ENCODE results near the gene TTC16. TPM values are rescaled to one million over a fixed set of nuclear protein-coding genes. Genes with fewer than 3 reads are reported as not detected.
A peak's percentile ranks its signal among the peaks of the same experiment; 100 is the strongest.

The TTC16 gene
- total RNA-seq, 2 experiments from 2014 or later = 0.50 to 0.79 TPM

DNA sequence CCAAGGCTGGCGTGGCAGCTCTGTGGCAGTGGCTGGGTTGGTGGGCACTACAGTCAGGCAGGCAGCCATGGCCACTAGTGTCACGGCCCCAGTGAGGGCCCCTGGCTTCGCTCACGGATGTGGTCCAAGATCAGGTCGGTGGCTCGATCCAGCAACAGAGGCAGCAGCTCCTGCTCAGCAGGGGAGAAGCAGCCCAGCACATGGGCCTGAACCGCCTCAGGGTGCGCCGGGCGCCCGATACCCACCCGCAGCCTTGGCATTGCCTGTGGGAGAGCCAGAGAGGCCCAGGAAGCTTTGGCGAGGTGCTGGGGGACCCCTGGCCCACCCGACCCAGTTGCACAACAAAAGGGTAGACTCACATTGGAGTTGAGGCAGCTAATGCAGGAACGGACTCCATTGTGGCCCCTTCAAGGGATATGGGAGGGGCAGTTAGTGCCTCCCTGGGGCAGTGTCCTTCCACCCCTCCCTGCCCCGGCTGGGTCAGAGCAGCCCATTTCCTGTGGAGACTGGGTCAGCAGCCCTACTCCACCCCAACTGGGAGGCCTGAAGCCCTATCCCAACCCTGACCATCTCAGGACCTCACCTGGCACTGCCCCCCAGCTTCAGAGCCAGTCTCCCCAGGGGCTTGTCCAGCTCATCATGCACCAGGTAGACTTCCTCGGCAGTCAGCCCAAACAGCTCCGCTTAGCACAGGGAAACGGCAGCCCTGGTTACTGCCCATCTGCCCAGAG, 1.7 kb upstream of the TTC16 start:
- DNase-seq = no peak
- Mint-ChIP-seq H3K9me3 (no peaks in the 10 kb centered on the region), H3K4me1 (ENCODE audit: low read depth) (peaks cover 30% of the 10 kb centered on the region), H3K4me3 (peak overlapping the region; percentile 73), H3K36me3 (ENCODE audit: low read depth) (peaks cover 2% of the 10 kb centered on the region), H3K27ac (no peak overlapping the region), H3K27me3 (ENCODE audit: low read depth) (no peaks in the 10 kb centered on the region)
- CTCF ChIA-PET = interaction anchor here (0.7 to 2.9 kb wide), 4 partner anchors 20 to 207 kb away, joined by 3 to 14 read pairs (median 4); partner anchors contain the start of gene TOR2A
- intact Hi-C loops (cut with micrococcal nuclease) = no loop called here

DNA sequence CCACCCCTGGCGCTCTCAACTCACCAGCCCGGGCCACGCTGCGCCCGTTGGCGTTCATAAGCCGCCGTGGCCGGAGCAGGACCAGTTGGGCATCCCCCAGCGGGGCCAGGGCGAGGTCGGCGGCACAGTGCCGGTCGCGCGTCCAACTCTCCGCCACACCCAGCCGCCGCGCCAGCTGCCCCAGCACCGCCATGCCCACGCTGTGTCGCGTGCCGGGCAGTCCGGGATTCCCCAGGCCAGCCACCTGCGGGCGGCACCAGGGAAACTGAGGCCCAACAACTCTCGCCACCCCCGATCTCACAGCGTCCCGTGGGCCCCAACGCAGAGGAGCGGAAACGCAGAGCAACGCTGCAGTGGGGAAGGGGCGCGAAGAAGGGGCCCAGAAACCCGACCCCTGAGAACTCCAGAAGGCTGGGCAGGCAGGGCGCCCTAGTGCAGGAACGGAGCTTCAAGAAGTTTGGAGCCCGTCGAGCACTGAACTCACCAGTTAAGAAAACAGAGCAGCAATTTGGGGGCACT, 869 bp upstream of the TTC16 start:
- H3K9me3 Mint-ChIP-seq = no peaks in the 10 kb centered on the region
- intact Hi-C loops (cut with micrococcal nuclease) = loop anchor here (1.0 to 5.0 kb wide), 3 partner anchors 16 to 103 kb away; partner anchors contain the start of genes STXBP1 and TOR2A
- H3K36me3 Mint-ChIP-seq (ENCODE audit: low read depth) = peaks cover 2% of the 10 kb centered on the region
- CTCF ChIA-PET = interaction anchor here (1.0 to 2.9 kb wide), 4 partner anchors 20 to 155 kb away, joined by 3 to 14 read pairs (median 7); partner anchors contain the start of gene TOR2A
- H3K4me3 Mint-ChIP-seq = peak overlapping the region; percentile 97
- no peaks in the 10 kb centered on the region for H3K27me3 Mint-ChIP-seq (ENCODE audit: low read depth)
- H3K4me1 Mint-ChIP-seq (ENCODE audit: low read depth) = peaks cover 37% of the 10 kb centered on the region
- H3K27ac Mint-ChIP-seq = peak overlapping the region; percentile 84
- peak; percentile 25 for DNase-seq

DNA sequence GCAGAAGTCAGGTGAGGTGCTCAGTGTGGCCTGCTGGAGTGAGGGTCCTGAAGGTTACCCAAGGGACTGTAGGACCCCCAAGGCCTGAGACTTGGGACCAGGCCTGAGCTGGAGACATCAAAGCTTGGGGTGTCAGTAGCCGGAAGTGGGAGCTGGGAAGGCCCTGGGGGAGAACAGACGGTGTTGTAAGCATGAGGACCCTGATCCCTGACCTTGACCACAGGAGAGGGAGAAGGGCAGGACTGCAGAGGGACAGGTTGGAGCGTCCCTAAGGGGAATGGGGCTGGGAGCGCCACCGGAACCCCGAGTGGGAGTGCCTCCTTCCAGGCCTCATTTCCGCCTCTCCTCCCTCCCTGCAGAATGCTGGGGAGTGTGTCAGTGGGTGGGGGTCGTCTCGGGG, 533 bp downstream of the TTC16 start:
- Mint-ChIP-seq H3K36me3 (ENCODE audit: low read depth) (peaks cover 2% of the 10 kb centered on the region), H3K27me3 (ENCODE audit: low read depth) (no peaks in the 10 kb centered on the region), H3K4me3 (peak overlapping the region; percentile 97), H3K4me1 (ENCODE audit: low read depth) (peaks cover 39% of the 10 kb centered on the region), H3K27ac (peak overlapping the region; percentile 84), H3K9me3 (no peaks in the 10 kb centered on the region)
- CTCF ChIA-PET = interaction anchor here (0.6 to 2.9 kb wide), 3 partner anchors 18 to 153 kb away, joined by 3 to 14 read pairs (median 10); partner anchors contain the start of gene TOR2A
- no peak for DNase-seq
- intact Hi-C loops (cut with micrococcal nuclease) = loop anchor here (5.0 kb wide), 1 partner anchor 104 kb away; the partner anchor contains the start of gene STXBP1

DNA sequence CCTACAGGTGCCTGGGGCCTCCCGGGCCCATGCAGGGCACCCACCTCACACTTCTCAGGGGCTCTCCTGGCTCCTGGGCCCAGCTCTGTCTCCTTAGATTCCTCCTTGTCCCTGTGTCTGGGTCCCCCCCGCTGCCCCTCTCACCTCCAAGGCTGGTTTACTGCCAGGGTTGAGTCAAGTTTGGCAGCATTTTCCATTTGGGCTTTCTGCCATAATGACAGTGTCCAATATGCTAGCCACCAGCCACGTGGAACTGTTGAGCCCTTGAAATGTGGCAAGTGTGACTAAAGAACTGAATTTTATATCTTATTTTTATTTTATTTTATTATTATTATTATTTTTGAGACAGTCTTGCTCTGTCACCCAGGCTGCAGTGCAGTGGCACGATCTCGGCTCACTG, 1.9 kb downstream of the TTC16 start:
- Mint-ChIP-seq H3K4me3 (no peak overlapping the region), H3K27ac (no peak overlapping the region), H3K36me3 (ENCODE audit: low read depth) (peaks cover 2% of the 10 kb centered on the region), H3K9me3 (no peaks in the 10 kb centered on the region), H3K4me1 (ENCODE audit: low read depth) (peaks cover 34% of the 10 kb centered on the region), H3K27me3 (ENCODE audit: low read depth) (no peaks in the 10 kb centered on the region)
- CTCF ChIA-PET = interaction anchor here (0.6 to 0.7 kb wide), 2 partner anchors 61 to 73 kb away, joined by 3 to 6 read pairs; no protein-coding TSS in a partner anchor
- DNase-seq = no peak
- intact Hi-C loops (cut with micrococcal nuclease) = loop anchor here (5.0 kb wide), 1 partner anchor 105 kb away; the partner anchor contains the start of gene STXBP1

DNA sequence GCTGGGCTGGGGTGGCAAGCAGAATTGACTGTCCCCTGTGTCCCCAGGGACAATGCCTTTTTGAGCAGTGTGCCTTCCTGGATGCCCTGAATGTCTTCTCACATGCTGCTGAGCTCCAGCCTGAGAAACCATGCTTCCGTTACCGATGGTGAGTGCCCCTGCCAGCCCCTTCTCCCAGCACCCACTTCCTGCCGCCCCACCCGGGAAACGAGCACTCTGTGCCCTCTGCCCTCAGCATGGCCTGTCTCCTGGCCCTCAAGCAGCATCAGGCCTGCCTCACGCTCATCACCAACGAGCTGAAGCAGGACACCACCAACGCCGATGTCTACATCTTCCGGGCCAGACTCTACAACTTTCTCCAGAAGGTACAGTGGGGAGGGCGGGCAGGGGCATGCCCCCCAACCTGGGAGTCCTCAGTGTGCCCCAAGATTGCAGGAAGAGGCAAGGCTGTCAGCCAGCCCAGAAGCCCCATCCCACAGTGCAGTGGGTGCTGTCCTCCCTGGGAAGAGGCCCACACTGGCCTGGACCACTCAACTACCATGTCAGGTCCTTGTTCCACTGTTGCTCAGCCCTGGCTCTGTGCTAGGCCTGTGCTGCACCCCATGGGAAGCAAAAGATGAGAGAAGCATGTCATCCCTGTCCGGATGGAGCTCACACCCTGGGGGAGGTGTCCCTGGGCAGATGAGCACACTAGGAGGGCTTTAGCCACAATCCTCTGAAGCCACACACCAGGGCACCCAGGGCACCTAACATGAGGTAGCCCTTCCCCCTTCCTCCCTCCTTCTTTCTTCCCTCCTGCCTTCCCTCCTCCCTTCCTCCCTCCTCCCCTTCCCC, 4.4 kb downstream of the TTC16 start:
- peaks cover 28% of the 10 kb centered on the region for H3K4me1 Mint-ChIP-seq (ENCODE audit: low read depth)
- intact Hi-C loops (cut with micrococcal nuclease) = no loop called here
- peak; percentile 27 for DNase-seq
- no peaks in the 10 kb centered on the region for H3K27me3 Mint-ChIP-seq (ENCODE audit: low read depth)
- H3K27ac Mint-ChIP-seq = peak overlapping the region; percentile 50
- H3K9me3 Mint-ChIP-seq = no peaks in the 10 kb centered on the region
- H3K4me3 Mint-ChIP-seq = peak overlapping the region; percentile 29
- CTCF ChIA-PET = interaction anchor here (1.2 to 1.5 kb wide), 2 partner anchors 13 to 14 kb away, joined by 3 to 4 read pairs; partner anchors contain the start of gene TOR2A
- peaks cover 2% of the 10 kb centered on the region for H3K36me3 Mint-ChIP-seq (ENCODE audit: low read depth)

DNA sequence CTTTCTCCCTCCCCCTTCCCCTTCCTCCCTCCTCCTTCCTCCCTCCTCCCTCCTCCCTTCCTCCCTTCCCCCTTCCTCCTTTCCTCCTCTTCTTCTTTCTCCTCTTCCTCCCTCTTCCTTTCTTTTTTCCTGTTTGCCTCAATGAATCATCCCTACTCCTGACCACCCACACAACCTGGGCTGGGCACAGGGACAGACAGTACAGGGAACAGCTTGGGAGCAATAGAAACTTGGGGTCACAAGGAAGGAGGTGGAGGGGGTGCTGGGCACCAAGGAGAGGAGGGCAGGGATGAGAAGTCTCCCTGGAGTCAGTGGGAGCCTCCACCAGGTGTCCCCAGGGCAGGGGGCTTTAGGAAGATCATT, 5.0 kb downstream of the TTC16 start:
- Mint-ChIP-seq H3K27me3 (ENCODE audit: low read depth) (no peaks in the 10 kb centered on the region), H3K27ac (no peak overlapping the region), H3K4me3 (no peak overlapping the region), H3K9me3 (no peaks in the 10 kb centered on the region), H3K4me1 (ENCODE audit: low read depth) (peaks cover 28% of the 10 kb centered on the region), H3K36me3 (ENCODE audit: low read depth) (no peaks in the 10 kb centered on the region)
- CTCF ChIA-PET = interaction anchor here (1.2 kb wide), 1 partner anchor 14 kb away, joined by 4 read pairs; the partner anchor contains the start of gene TOR2A
- no peak for DNase-seq
- intact Hi-C loops (cut with micrococcal nuclease) = no loop called here

DNA sequence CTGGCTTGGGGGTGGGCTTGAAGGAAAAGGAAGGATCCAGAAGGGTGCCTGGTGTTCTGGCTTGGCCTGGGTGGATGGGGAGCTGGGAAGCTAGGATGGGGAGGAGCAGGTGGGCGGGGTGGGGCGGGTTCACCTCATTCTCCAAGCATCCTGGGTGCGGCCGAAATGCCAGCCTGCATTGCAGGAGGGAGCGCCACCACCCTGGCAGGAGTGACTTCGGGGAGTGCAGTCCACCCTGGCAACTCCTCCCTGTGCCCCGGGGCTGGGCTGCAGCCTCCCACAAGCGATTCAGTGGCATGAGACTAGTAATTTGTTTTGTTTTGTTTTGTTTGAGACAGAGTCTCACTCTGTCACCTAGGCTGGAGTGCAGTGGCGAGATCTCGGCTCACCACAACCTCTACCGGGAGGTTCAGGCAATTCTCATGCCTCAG, 5.5 kb downstream of the TTC16 start:
- Mint-ChIP-seq H3K36me3 (ENCODE audit: low read depth) (no peaks in the 10 kb centered on the region), H3K4me1 (ENCODE audit: low read depth) (peaks cover 22% of the 10 kb centered on the region), H3K27me3 (ENCODE audit: low read depth) (no peaks in the 10 kb centered on the region), H3K9me3 (no peaks in the 10 kb centered on the region), H3K27ac (no peak overlapping the region), H3K4me3 (no peak overlapping the region)
- CTCF ChIA-PET = interaction anchor here (0.8 to 1.0 kb wide), 2 partner anchors 136 to 153 kb away, joined by 3 read pairs; a partner anchor contains a TSS
- intact Hi-C loops (cut with micrococcal nuclease) = no loop called here
- no peak for DNase-seq

DNA sequence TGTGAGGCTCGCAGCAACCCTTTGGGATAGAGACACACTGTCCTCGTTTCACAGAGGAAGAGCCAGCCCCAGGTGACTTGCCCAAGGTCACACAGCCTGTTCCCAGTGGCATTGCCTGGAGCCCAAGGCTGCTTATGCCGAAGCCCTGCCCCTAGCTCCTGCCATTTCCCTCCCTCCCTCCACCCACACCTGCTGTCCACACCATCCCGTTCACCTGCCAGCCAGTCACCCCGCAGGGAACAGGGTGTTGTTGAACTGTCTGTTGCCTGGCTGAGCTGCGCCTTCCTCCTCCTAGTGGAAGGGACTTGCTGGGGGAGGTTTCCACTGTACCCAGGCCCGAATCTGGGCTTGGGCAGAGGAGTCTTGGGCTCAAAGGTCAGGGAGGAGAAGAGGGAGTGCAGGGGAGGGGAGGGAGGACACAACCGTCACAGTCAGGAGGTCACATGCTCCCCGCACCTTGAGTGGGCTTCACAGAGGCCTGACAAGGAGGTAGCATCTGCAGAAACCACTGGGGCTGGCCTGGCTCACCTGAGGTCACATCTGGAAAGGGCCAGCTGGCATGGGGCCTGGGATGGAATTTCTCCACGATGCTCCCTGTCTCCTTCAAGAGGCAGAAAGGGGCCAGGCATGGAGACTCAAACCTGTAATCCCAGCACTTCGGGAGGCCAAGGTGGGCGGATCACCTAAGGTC, 6.3 kb downstream of the TTC16 start:
- no peaks in the 10 kb centered on the region for H3K36me3 Mint-ChIP-seq (ENCODE audit: low read depth)
- H3K4me3 Mint-ChIP-seq = no peak overlapping the region
- H3K9me3 Mint-ChIP-seq = no peaks in the 10 kb centered on the region
- intact Hi-C loops (cut with micrococcal nuclease) = no loop called here
- H3K27ac Mint-ChIP-seq = no peak overlapping the region
- CTCF ChIA-PET = interaction anchor here (0.8 to 1.0 kb wide), 2 partner anchors 137 to 154 kb away, joined by 3 read pairs; a partner anchor contains a TSS
- peaks cover 22% of the 10 kb centered on the region for H3K4me1 Mint-ChIP-seq (ENCODE audit: low read depth)
- DNase-seq = no peak
- no peaks in the 10 kb centered on the region for H3K27me3 Mint-ChIP-seq (ENCODE audit: low read depth)

DNA sequence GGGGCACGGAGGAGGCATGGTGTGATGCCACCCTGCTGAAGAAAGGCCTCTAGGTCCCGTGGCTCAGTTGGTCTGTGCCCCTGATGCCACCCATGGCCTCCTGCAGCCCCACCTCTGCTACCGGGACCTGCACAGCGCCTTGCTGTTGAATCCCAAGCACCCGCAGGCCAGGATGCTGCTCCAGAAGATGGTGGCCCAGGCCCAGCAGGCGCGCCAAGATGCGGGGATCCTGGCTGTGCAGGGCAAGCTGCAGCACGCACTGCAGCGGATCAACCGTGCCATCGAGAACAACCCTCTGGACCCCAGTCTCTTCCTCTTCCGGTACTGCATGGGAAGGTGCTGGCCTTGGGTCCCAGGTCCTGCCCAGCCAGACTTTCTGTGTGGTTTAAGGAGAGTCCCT, 7.1 kb downstream of the TTC16 start:
- no peak overlapping the region for H3K27ac Mint-ChIP-seq
- no peaks in the 10 kb centered on the region for H3K27me3 Mint-ChIP-seq (ENCODE audit: low read depth)
- intact Hi-C loops (cut with micrococcal nuclease) = no loop called here
- CTCF ChIA-PET = no interaction called here
- no peak overlapping the region for H3K4me3 Mint-ChIP-seq
- peaks cover 22% of the 10 kb centered on the region for H3K4me1 Mint-ChIP-seq (ENCODE audit: low read depth)
- H3K9me3 Mint-ChIP-seq = no peaks in the 10 kb centered on the region
- H3K36me3 Mint-ChIP-seq (ENCODE audit: low read depth) = no peaks in the 10 kb centered on the region
- no peak for DNase-seq

DNA sequence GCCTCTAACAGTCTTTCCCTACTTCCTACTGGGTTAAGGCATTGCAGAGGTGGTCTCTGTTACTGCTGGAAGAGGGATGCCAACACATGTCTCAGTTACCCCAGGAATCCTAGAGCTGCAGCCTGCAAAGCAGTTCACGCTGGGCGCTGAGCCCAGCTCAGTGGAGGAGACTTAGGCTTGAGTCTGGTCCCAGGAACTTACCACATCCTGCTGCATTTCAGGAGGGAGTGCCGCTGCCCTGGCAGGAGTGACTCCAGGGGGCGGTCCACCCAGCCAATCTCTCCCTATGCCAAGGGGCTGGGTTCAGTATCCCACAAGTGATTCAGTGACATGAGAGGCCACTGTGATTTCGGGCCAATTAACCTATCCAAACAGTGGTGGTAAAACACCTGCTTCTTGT, 7.6 kb downstream of the TTC16 start:
- DNase-seq = no peak
- intact Hi-C loops (cut with micrococcal nuclease) = no loop called here
- Mint-ChIP-seq H3K27ac (no peak overlapping the region), H3K27me3 (ENCODE audit: low read depth) (no peaks in the 10 kb centered on the region), H3K4me1 (ENCODE audit: low read depth) (peaks cover 22% of the 10 kb centered on the region), H3K36me3 (ENCODE audit: low read depth) (no peaks in the 10 kb centered on the region), H3K4me3 (no peak overlapping the region), H3K9me3 (no peaks in the 10 kb centered on the region)
- CTCF ChIA-PET = interaction anchor here (0.7 kb wide), 1 partner anchor 12 kb away, joined by 4 read pairs; the partner anchor contains the start of gene TOR2A

DNA sequence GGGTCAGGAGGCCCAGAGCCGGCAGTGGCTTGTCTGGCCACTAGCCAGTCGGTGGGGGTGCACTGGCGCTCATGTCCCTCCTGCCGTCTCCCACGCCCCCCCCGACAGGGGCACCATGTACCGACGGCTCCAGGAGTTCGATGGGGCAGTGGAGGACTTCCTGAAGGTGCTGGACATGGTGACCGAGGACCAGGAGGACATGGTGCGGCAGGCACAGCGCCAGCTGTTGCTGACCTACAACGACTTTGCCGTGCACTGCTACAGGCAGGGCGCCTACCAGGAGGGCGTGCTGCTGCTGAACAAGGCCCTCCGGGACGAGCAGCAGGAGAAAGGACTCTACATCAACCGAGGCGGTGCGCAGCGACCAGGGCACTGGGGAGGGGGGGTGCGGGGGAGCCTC, 8.1 kb downstream of the TTC16 start:
- peaks cover 22% of the 10 kb centered on the region for H3K4me1 Mint-ChIP-seq (ENCODE audit: low read depth)
- DNase-seq = no peak
- CTCF ChIA-PET = interaction anchor here (0.7 kb wide), 1 partner anchor 11 kb away, joined by 4 read pairs; the partner anchor contains the start of gene TOR2A

More for the DNA sequence above, 8.1 kb downstream of the TTC16 start:
- Mint-ChIP-seq H3K27me3 (ENCODE audit: low read depth) (no peaks in the 10 kb centered on the region), H3K9me3 (no peaks in the 10 kb centered on the region), H3K4me3 (no peak overlapping the region), H3K36me3 (ENCODE audit: low read depth) (no peaks in the 10 kb centered on the region), H3K27ac (no peak overlapping the region)
- intact Hi-C loops (cut with micrococcal nuclease) = no loop called here
